ENCODE results near the gene WNK2. TPM values are rescaled to one million over a fixed set of nuclear protein-coding genes. Genes with fewer than 3 reads are reported as not detected.

The WNK2 gene
- total RNA-seq, 4 donors from 2014 or later = 18.6 to 89.9 (median 40.8) TPM

DNA sequence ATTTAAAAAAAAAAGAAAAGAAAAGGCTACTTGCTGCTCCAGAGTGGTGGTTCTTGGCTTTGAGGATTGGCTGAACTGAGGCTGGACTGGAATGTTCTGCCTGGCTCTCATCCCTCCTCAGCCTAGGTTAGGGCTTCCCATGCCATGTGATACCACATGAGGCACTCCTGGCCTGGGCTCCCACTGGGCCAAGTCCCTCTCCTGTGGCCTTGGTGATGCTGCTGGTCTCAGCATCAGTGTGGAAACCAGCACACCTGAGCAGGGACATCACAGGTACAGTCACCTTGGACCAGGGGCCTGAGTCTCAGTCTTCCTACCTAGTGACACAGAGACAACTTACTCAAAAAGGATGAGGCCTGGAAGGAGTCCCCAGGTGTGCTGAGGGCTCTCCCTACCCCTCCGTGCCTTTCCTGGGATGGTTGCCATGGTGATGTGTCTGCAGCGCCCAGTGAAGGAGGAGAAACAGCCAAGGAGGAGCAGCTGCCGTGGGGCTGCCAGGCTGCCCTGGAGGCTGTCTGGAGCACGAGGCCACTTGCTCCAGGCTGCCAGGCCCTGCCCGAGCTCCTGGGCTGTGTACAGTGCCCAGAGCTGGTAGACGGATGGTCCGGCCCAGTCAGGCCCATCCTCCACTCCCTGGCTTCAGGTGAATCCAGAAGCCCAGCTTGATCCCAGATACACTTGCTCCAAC, 71.0 kb downstream of the WNK2 start:
- intact Hi-C loops (cut with DNase I) = no loop called here
- no peak overlapping the region for H3K4me3 ChIP-seq
- 68% methylated on average over 7 of the region's 7 CpGs for WGBS
- no peak overlapping the region for H3K27ac ChIP-seq (replicated peaks in 1 of 4)
- H3K9me3 ChIP-seq = no peaks in the 10 kb centered on the region
- H3K36me3 ChIP-seq = peaks cover 0 to 54% (median 23%) of the 10 kb centered on the region in 4 donors
- TF ChIP-seq POLR2A (IDR thresholded peaks at IDR 0.05; ENCODE audit: low read depth) = no peak
- no peak for TF ChIP-seq POLR2AphosphoS5 (IDR thresholded peaks at IDR 0.05)
- TF ChIP-seq CTCF (IDR thresholded peaks at IDR 0.05) = no peak
- no peak for TF ChIP-seq EP300 (IDR thresholded peaks at IDR 0.05)
- H3K27me3 ChIP-seq = no peaks in the 10 kb centered on the region
- DNase-seq (ENCODE audit: extremely low spot score) = no peak
- H3K4me1 ChIP-seq = peaks cover 0 to 10% (median 3%) of the 10 kb centered on the region in 4 donors

DNA sequence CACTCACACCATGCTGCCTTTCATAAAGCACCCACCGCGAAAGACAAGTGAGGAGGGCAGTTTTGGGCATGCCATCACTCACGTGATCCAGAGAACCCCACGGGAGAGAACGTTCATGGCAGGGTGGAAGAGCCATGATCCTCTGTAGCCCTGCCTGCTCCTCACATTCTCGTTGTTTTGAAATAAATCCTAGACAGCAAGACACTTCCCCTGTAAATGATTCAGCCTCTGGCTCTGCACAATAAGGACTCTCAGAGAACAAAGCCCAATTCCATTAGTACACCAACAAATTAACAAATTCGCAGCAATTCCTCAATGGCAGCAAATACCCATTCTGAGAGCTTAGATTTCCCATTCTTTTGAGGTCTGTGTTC, 71.5 kb downstream of the WNK2 start:
- DNase-seq (ENCODE audit: extremely low spot score) = no peak
- Histone ChIP-seq H3K27me3 (no peaks in the 10 kb centered on the region), H3K27ac (replicated peaks in 1 of 4) (no peak overlapping the region), H3K9me3 (no peaks in the 10 kb centered on the region), H3K4me3 (no peak overlapping the region), H3K4me1 (peaks cover 0 to 10% (median 3%) of the 10 kb centered on the region in 4 donors), H3K36me3 (peaks cover 0 to 59% (median 23%) of the 10 kb centered on the region in 4 donors)
- intact Hi-C loops (cut with DNase I) = no loop called here
- 73% methylated on average over 7 of the region's 7 CpGs for WGBS
- TF ChIP-seq CTCF (IDR thresholded peaks at IDR 0.05) (no peak), EP300 (IDR thresholded peaks at IDR 0.05) (no peak), POLR2AphosphoS5 (IDR thresholded peaks at IDR 0.05) (no peak), POLR2A (IDR thresholded peaks at IDR 0.05; ENCODE audit: low read depth) (no peak)

DNA sequence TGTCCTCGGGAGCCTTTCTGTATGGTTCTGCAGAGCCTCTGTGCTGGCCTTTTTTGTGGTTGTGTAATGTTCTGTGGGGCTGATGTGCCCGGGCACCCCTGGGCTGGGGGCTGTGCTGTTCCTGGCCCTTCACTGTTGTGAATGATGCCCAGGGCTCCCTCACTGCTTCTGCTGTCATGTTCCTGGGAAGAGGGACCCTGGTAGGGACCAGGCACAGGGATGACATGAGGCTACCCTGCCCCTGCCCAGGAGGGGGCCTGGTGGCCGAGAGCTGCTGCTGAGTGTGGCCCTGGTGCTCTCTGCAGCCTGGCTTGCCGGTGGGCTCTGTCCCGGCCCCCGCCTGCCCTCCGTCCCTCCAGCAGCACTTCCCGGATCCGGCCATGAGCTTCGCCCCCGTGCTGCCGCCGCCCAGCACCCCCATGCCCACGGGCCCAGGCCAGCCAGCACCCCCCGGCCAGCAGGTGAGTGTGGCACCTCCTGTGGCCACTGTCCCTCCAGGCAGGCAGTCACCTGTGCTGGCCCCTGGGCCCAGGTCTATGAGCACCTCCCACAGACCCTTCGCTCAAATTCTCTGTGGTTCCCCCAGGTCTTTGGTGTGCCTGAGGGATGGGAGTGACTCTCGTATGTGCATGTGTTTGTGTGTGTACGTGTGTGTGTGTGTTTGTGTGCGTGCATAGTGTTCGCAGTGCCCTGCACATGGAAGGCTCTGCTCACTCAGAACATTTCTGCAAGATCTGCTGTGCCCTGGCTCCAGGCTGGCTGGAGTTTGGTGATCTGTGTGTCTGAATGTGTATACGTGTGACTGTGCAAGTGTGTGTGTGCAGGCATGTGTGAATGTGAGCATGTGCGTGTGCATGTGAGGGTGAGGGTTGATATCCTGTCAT, 72.3 kb downstream of the WNK2 start:
- intact Hi-C loops (cut with DNase I) = no loop called here
- Histone ChIP-seq H3K27me3 (no peaks in the 10 kb centered on the region), H3K36me3 (peaks cover 0 to 61% (median 24%) of the 10 kb centered on the region in 4 donors), H3K4me1 (peaks cover 0 to 10% (median 3%) of the 10 kb centered on the region in 4 donors), H3K9me3 (no peaks in the 10 kb centered on the region), H3K4me3 (no peak overlapping the region), H3K27ac (replicated peaks in 1 of 4) (no peak overlapping the region)
- 90% methylated on average over 14 of the region's 22 CpGs for WGBS
- TF ChIP-seq POLR2A (IDR thresholded peaks at IDR 0.05; ENCODE audit: low read depth) = no peak
- no peak for TF ChIP-seq POLR2AphosphoS5 (IDR thresholded peaks at IDR 0.05)
- TF ChIP-seq EP300 (IDR thresholded peaks at IDR 0.05) = no peak
- no peak for TF ChIP-seq CTCF (IDR thresholded peaks at IDR 0.05)
- DNase-seq (ENCODE audit: extremely low spot score) = no peak

GRCh38 chr9:93256878-93257807, 73.2 kb downstream of the WNK2 start:
- 92% methylated on average over 11 of the region's 22 CpGs for WGBS
- H3K36me3 ChIP-seq = peaks cover 0 to 69% (median 28%) of the 10 kb centered on the region in 4 donors
- peaks cover 0 to 7% (median 5%) of the 10 kb centered on the region in 4 donors for H3K4me1 ChIP-seq
- no peak overlapping the region for H3K4me3 ChIP-seq
- no peaks in the 10 kb centered on the region for H3K9me3 ChIP-seq
- no peak for DNase-seq (ENCODE audit: extremely low spot score)
- intact Hi-C loops (cut with DNase I) = no loop called here
- H3K27ac ChIP-seq (replicated peaks in 1 of 4) = no peak overlapping the region
- TF ChIP-seq POLR2A (IDR thresholded peaks at IDR 0.05; ENCODE audit: low read depth) (no peak), CTCF (IDR thresholded peaks at IDR 0.05) (no peak), POLR2AphosphoS5 (IDR thresholded peaks at IDR 0.05) (no peak), EP300 (IDR thresholded peaks at IDR 0.05) (no peak)
- no peaks in the 10 kb centered on the region for H3K27me3 ChIP-seq

All from esophagus muscularis mucosa (tissue), 4 donors.